SK-N-SH treated with all-trans-retinoic acid at 6 μM for 48 hours (cell line): Measurements from ENCODE around the gene NR1H3.

Source experiments
- ARNTL ChIP-seq: fragments of 450-650 bp; formaldehyde crosslinking; IDR thresholded peaks from 2 replicates; pipeline ENCODE4 v1.5.0; 2020; ENCODE audit warnings: low read depth, mild to moderate bottlenecking, moderate library complexity, borderline replicate concordance
- CSDC2 ChIP-seq: fragments of 250-450 bp; sonication (Bioruptor Pico); IDR thresholded peaks from 2 replicates; pipeline ENCODE4 v1.5.0; 2020; ENCODE audit warnings: mild to moderate bottlenecking, moderate library complexity
- ESRRG ChIP-seq: fragments of 250-450 bp; sonication (Bioruptor Pico); IDR thresholded peaks from 2 replicates; pipeline ENCODE4 v1.6.1; 2021; ENCODE audit warnings: mild to moderate bottlenecking
- GLIS3 ChIP-seq: fragments of 250-450 bp; sonication (Bioruptor Pico); IDR thresholded peaks from 2 replicates; pipeline ENCODE4 v1.5.0; 2020; ENCODE audit warnings: mild to moderate bottlenecking, moderate library complexity
- OSR1 ChIP-seq: fragments of 250-450 bp; sonication (Bioruptor Pico); IDR thresholded peaks from 2 replicates; pipeline ENCODE4 v1.8.0; 2022; ENCODE audit warnings: moderate library complexity, mild to moderate bottlenecking, inconsistent platforms
- POU6F1 ChIP-seq: fragments of 250-450 bp; sonication (Bioruptor Pico); IDR thresholded peaks from 2 replicates; pipeline ENCODE4 v1.8.0; 2021; ENCODE audit warnings: low read depth, mild to moderate bottlenecking, moderate library complexity, borderline replicate concordance
- RARB ChIP-seq: fragments of 250-450 bp; sonication (Bioruptor Pico); IDR thresholded peaks from 2 replicates; pipeline ENCODE4 v1.8.0; 2021; ENCODE audit warnings: mild to moderate bottlenecking, moderate library complexity
- SNAI2 ChIP-seq: fragments of 250-450 bp; sonication (Bioruptor Pico); IDR thresholded peaks from 2 replicates; pipeline ENCODE4 v1.5.0; 2020; ENCODE audit warnings: mild to moderate bottlenecking, moderate library complexity
- ZFP3 ChIP-seq: fragments of 250-450 bp; sonication (Bioruptor Pico); IDR thresholded peaks from 2 replicates; pipeline ENCODE4 v1.5.0; 2020; ENCODE audit warnings: mild to moderate bottlenecking, moderate library complexity
- ZFP30 ChIP-seq: fragments of 450-650 bp; formaldehyde crosslinking; IDR thresholded peaks from 2 replicates; pipeline ENCODE4 v1.5.0; 2022; ENCODE audit warnings: mild to moderate bottlenecking, moderate library complexity
- ZNF565 ChIP-seq: fragments of 450-650 bp; formaldehyde crosslinking; conservative IDR thresholded peaks from 2 replicates; pipeline ENCODE4 v1.5.0; 2020; ENCODE audit warnings: low read depth, mild to moderate bottlenecking, moderate library complexity
- ZNF8 ChIP-seq: fragments of 450-650 bp; formaldehyde crosslinking; IDR thresholded peaks from 2 replicates; pipeline ENCODE4 v1.5.0; 2020; ENCODE audit warnings: mild to moderate bottlenecking, moderate library complexity
- TF ChIP-seq, protein P1 (sequence below): fragments of 250-450 bp; sonication (Bioruptor Pico); IDR thresholded peaks from 2 replicates; pipeline ENCODE4 v1.5.1; 2020; ENCODE audit warnings: low read depth, mild to moderate bottlenecking, moderate library complexity
- TF ChIP-seq, protein P2 (sequence below): fragments of 250-450 bp; sonication (Bioruptor Pico); IDR thresholded peaks from 2 replicates; pipeline ENCODE4 v1.5.0; 2020; ENCODE audit warnings: mild to moderate bottlenecking, moderate library complexity

GRCh38 chr11:47271961-47272661 is 14.3 kb downstream of the NR1H3 start:
- no peak for TF ChIP-seq POU6F1 (CRISPR knock-in tag)
- TF ChIP-seq SNAI2 (CRISPR knock-in tag): no peak
- no peak for TF ChIP-seq ZNF565 (CRISPR knock-in tag)
- TF ChIP-seq OSR1: no peak
- TF ChIP-seq RARB (CRISPR knock-in tag): no peak
- TF ChIP-seq, protein P1, sequence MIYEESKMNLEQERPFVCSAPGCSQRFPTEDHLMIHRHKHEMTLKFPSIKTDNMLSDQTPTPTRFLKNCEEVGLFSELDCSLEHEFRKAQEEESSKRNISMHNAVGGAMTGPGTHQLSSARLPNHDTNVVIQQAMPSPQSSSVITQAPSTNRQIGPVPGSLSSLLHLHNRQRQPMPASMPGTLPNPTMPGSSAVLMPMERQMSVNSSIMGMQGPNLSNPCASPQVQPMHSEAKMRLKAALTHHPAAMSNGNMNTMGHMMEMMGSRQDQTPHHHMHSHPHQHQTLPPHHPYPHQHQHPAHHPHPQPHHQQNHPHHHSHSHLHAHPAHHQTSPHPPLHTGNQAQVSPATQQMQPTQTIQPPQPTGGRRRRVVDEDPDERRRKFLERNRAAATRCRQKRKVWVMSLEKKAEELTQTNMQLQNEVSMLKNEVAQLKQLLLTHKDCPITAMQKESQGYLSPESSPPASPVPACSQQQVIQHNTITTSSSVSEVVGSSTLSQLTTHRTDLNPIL (CRISPR knock-in tag): no peak
- TF ChIP-seq GLIS3 (CRISPR knock-in tag): no peak
- no peak for TF ChIP-seq ZNF8
- TF ChIP-seq CSDC2 (CRISPR knock-in tag): no peak
- TF ChIP-seq, protein P2, sequence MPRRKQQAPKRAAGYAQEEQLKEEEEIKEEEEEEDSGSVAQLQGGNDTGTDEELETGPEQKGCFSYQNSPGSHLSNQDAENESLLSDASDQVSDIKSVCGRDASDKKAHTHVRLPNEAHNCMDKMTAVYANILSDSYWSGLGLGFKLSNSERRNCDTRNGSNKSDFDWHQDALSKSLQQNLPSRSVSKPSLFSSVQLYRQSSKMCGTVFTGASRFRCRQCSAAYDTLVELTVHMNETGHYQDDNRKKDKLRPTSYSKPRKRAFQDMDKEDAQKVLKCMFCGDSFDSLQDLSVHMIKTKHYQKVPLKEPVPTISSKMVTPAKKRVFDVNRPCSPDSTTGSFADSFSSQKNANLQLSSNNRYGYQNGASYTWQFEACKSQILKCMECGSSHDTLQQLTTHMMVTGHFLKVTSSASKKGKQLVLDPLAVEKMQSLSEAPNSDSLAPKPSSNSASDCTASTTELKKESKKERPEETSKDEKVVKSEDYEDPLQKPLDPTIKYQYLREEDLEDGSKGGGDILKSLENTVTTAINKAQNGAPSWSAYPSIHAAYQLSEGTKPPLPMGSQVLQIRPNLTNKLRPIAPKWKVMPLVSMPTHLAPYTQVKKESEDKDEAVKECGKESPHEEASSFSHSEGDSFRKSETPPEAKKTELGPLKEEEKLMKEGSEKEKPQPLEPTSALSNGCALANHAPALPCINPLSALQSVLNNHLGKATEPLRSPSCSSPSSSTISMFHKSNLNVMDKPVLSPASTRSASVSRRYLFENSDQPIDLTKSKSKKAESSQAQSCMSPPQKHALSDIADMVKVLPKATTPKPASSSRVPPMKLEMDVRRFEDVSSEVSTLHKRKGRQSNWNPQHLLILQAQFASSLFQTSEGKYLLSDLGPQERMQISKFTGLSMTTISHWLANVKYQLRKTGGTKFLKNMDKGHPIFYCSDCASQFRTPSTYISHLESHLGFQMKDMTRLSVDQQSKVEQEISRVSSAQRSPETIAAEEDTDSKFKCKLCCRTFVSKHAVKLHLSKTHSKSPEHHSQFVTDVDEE (CRISPR knock-in tag): no peak
- no peak for TF ChIP-seq ZFP30
- no peak for TF ChIP-seq ESRRG (CRISPR knock-in tag)
- no peak for TF ChIP-seq ARNTL (CRISPR knock-in tag)
- TF ChIP-seq ZFP3 (CRISPR knock-in tag): no peak
